Neural progenitor cell (in vitro differentiated cells): ENCODE data around the gene AUTS2.

Experiments used
- CTCF ChIP-seq: fragments of 200-600 bp; sonication (generic); IDR thresholded peaks from 2 replicates; pipeline ENCODE4 v1.5.1; 2017; ENCODE audit warnings: antibody characterized with exemption, mild to moderate bottlenecking
- EZH2 ChIP-seq: fragments of 200-600 bp; sonication (generic); IDR thresholded peaks from 2 replicates; pipeline ENCODE4 v1.6.1; 2017; ENCODE audit warnings: antibody characterized with exemption, mild to moderate bottlenecking, moderate library complexity
- EZH2phosphoT487 ChIP-seq: fragments of 200-600 bp; sonication (generic); IDR thresholded peaks from 2 replicates; pipeline ENCODE4 v1.6.1; 2017; ENCODE audit warnings: antibody characterized with exemption

GRCh38 chr7:70766694-70767093 lies 1168.4 kb downstream of the AUTS2 start:
- no peak for TF ChIP-seq CTCF
- no peak for TF ChIP-seq EZH2phosphoT487
- TF ChIP-seq EZH2 = no peak
